K562 (cell line): ENCODE data around the gene C2orf42. TPM values are rescaled to one million over a fixed set of nuclear protein-coding genes. Genes with fewer than 3 reads are reported as not detected.
A peak's percentile ranks its signal among the peaks of the same experiment; 100 is the strongest.

Experiments
- ARNT ChIP-seq, 2 experiments: fragments of 450-650 bp; IDR thresholded peaks; 2 replicates each; pipeline ENCODE4 v1.6.1; 2016; ENCODE audit warnings: mild to moderate bottlenecking in 1 of 2
- CHD7 ChIP-seq: fragments of 200-600 bp; sonication (generic); IDR thresholded peaks from one replicate; pipeline ENCODE4 v1.6.1; 2012; ENCODE audit warnings: mild to moderate bottlenecking, low read depth, low read length, inconsistent platforms
- GMEB1 ChIP-seq: fragments of 250-450 bp; sonication (Bioruptor Pico); IDR thresholded peaks from 2 replicates; pipeline ENCODE4 v1.4.0; 2020; ENCODE audit warnings: mild to moderate bottlenecking
- NCOA4 ChIP-seq: fragments of 450-650 bp; IDR thresholded peaks from 2 replicates; pipeline ENCODE4 v1.6.1; 2018; ENCODE audit warnings: mild to moderate bottlenecking; ENCODE audit not compliant: partially characterized antibody
- NR2F6 ChIP-seq: fragments of 450-650 bp; formaldehyde crosslinking; IDR thresholded peaks from 2 replicates; pipeline ENCODE4 v1.4.0; 2020; ENCODE audit warnings: mild to moderate bottlenecking
- PRDM10 ChIP-seq: fragments of 450-650 bp; IDR thresholded peaks from 2 replicates; pipeline ENCODE4 v1.6.1; 2018; ENCODE audit not compliant: partially characterized antibody
- PURB ChIP-seq: sonication (generic); formaldehyde crosslinking; IDR thresholded peaks from 2 replicates; pipeline ENCODE4 v1.9.0; 2021; ENCODE audit warnings: low read depth, mild to moderate bottlenecking, missing genetic modification reagents
- TAF9B ChIP-seq: fragments of 450-650 bp; IDR thresholded peaks from 2 replicates; pipeline ENCODE4 v1.6.1; 2018; ENCODE audit warnings: mild to moderate bottlenecking; ENCODE audit not compliant: partially characterized antibody
- TRIM24 ChIP-seq, 2 experiments: fragments of 450-650 bp; IDR thresholded peaks; 2 replicates each; pipeline ENCODE4 v1.6.1; 2016
- ZNF431 ChIP-seq: sonication (generic); formaldehyde crosslinking; IDR thresholded peaks from 2 replicates; pipeline ENCODE4 v1.8.0; 2022; ENCODE audit warnings: mild to moderate bottlenecking, missing genetic modification reagents
- ZNF695 ChIP-seq: fragments of 450-650 bp; formaldehyde crosslinking; IDR thresholded peaks from 2 replicates; pipeline ENCODE4 v1.4.0; 2020; ENCODE audit warnings: mild to moderate bottlenecking, moderate library complexity
- polyA plus RNA-seq, 8 experiments: library from polyadenylated mRNA; depleted of rRNA in 4 of 8; stranded (reverse) in 5 of 8; unstranded in 3 of 8; fragments of >200 nt; fragmentation: Nextera tagmentation in 2 of 8; fragmentation: Illumina TruSeq in 1 of 8; extraction: Ambion mirVana in 2 of 8; extraction: Trizol in 1 of 8; gene quantifications; 2 replicates each; pipeline versions ENCODE4 v1.2.1 to v1.2.3, GENCODE V29; 2011 to 2014; ENCODE audit warnings: inconsistent platforms in 1 of 8, missing spikeins in 1 of 8
- total RNA-seq, 7 experiments: library from RNA; depleted of rRNA in 6 of 7; stranded (reverse); fragments of >200 nt in 6 of 7; fragmentation: Illumina TruSeq in 2 of 7; extraction: Trizol in 2 of 7; gene quantifications; 2 replicates each; pipeline versions ENCODE4 v1.2.1 to v1.2.3, GENCODE V29; 2011 to 2021; ENCODE audit warnings: low replicate concordance in 1 of 7

Gene C2orf42
- total and polyA plus RNA-seq, 9 of the 15 experiments (the other 6 are each of a cell fraction or from before 2014, with no cell fraction given) = 4.6 to 10.9 (median 7.5) TPM

- TF ChIP-seq CHD7 (no peak), PURB (CRISPR knock-in tag) (no peak), NR2F6 (CRISPR knock-in tag) (no peak), ZNF695 (no peak), PRDM10 (no peak), ZNF431 (CRISPR knock-in tag) (no peak), NCOA4 (no peak), ARNT (IDR thresholded peaks at IDR 0.05) (0 out of 4 replicates have a peak, but pooled peaks of 1 of the 2 experiments have one; percentile 40), TAF9B (no peak), TRIM24 (IDR thresholded peaks at IDR 0.05) (no peak), GMEB1 (no peak)
Measured at GRCh38 chr2:70191244-70191735, 471 bp upstream of the C2orf42 start (continued).
